Neural crest cell (in vitro differentiated cells): ENCODE data around the gene MIPOL1. TPM values are rescaled to one million over a fixed set of nuclear protein-coding genes. Genes with fewer than 3 reads are reported as not detected.
"Not testable (repeated sequence)": the region's sequence is repeated elsewhere in the genome, so short reads cannot be mapped to it uniquely, and the experiment has no call there.

ENCODE experiments used
- DNase-seq: peaks from one replicate; pipeline ENCODE4 v3.0.0; 2021; ENCODE audit warnings: low read depth, mixed read lengths, low spot score
- H3K27ac Mint-ChIP-seq: one replicate; pipeline ENCODE4 v1.8.0; 2021; ENCODE audit warnings: mild to moderate bottlenecking, mixed read lengths; ENCODE audit not compliant: unreplicated experiment
- H3K27me3 Mint-ChIP-seq: 2 replicates; pipeline ENCODE4 v1.8.0; 2021; ENCODE audit warnings: low read depth, mild to moderate bottlenecking, mixed read lengths
- H3K36me3 Mint-ChIP-seq: 2 replicates; pipeline ENCODE4 v1.8.0; 2021; ENCODE audit warnings: low read depth, mild to moderate bottlenecking, mixed read lengths
- H3K4me1 Mint-ChIP-seq: 2 replicates; pipeline ENCODE4 v1.8.0; 2021; ENCODE audit warnings: mixed read lengths
- H3K4me3 Mint-ChIP-seq: one replicate; pipeline ENCODE4 v1.8.0; 2021; ENCODE audit warnings: mild to moderate bottlenecking, mixed read lengths
- H3K9me3 Mint-ChIP-seq: 2 replicates; pipeline ENCODE4 v1.8.0; 2021; ENCODE audit warnings: mixed read lengths
- CTCF ChIP-seq: fragments of 200-600 bp; sonication (generic); conservative IDR thresholded peaks from 2 replicates; pipeline ENCODE4 v1.5.0; 2021; ENCODE audit warnings: antibody characterized with exemption, mild to moderate bottlenecking
- total RNA-seq: library from RNA; stranded (reverse); gene quantifications from 2 replicates; pipeline ENCODE4 v1.2.1, GENCODE V29; 2021

Gene MIPOL1
- total RNA-seq, 1 donor from 2014 or later = 16.6 TPM

DNA sequence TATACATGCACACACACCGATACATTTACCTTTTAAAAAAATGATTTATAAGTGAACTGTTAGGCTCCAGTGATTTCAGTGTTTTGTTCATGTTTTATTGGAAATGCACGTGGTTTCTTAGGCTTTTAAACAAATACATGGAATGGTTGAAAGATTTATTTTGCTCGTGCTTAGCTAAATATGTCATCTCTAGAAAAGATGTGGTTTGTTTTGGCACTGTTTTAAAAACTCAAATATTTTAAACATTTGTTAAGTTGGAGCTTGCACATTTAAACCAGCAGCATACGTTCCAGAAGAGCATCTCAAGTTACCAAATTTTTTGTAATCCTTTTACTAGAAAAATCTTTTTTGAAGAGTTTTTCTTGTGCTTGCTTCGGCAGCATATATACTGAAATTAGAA lies 352.8 kb downstream of the MIPOL1 start:
- peaks cover 7% of the 10 kb centered on the region for H3K4me1 Mint-ChIP-seq

GRCh38 chr14:37551119-37551518 lies 353.4 kb downstream of the MIPOL1 start:
- H3K36me3 Mint-ChIP-seq = peaks cover 9% of the 10 kb centered on the region
- H3K27ac Mint-ChIP-seq = no peak overlapping the region
- H3K27me3 Mint-ChIP-seq = no peaks in the 10 kb centered on the region
- H3K9me3 Mint-ChIP-seq = peaks cover 12% of the 10 kb centered on the region
- no peak for DNase-seq
- TF ChIP-seq CTCF = no peak
- no peak overlapping the region for H3K4me3 Mint-ChIP-seq
- H3K4me1 Mint-ChIP-seq = peaks cover 4% of the 10 kb centered on the region

More for the DNA sequence above, 352.8 kb downstream of the MIPOL1 start:
- H3K27ac Mint-ChIP-seq = no peak overlapping the region
- no peak overlapping the region for H3K4me3 Mint-ChIP-seq
- peaks cover 12% of the 10 kb centered on the region for H3K9me3 Mint-ChIP-seq
- TF ChIP-seq CTCF = no peak
- no peaks in the 10 kb centered on the region for H3K27me3 Mint-ChIP-seq
- DNase-seq = no peak
- peaks cover 9% of the 10 kb centered on the region for H3K36me3 Mint-ChIP-seq

DNA sequence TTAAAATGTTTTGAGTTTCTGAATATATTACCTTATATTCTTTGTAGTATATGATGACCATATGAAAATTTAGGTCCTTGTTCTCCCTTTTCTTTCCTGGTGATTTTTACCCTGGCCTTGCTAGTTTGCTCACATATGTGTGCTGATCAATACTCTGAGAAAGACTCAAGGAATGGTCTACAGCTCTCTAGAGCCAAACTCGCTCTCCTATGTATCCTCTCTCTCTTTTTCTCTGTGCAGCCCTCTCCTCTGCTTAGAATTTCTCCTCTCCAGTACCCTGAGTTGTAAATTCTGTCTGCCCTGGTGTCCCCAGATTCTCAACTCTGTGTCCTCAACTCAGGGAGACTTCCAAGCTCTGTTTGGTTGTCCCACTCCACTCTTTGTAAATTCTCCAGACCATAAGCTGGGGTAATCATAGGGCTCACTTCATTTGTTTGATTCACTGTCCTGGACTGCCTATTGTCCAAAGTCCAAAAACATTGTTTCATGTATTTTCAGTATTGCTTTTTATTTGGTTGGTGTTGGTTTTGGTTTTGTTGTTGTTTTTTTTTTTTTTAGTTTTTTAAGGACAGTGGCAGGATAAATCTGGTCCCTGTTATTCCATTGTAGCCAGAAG lies 356.3 kb downstream of the MIPOL1 start:
- Mint-ChIP-seq H3K4me3 (no peak overlapping the region), H3K27me3 (no peaks in the 10 kb centered on the region), H3K27ac (no peak overlapping the region), H3K9me3 (peaks cover 17% of the 10 kb centered on the region), H3K36me3 (peaks cover 22% of the 10 kb centered on the region), H3K4me1 (peaks cover 3% of the 10 kb centered on the region)
- no peak for DNase-seq
- TF ChIP-seq CTCF = no peak

- DNase-seq, H3K27ac Mint-ChIP-seq, H3K4me3 Mint-ChIP-seq, H3K4me1 Mint-ChIP-seq, H3K27me3 Mint-ChIP-seq: not testable (repeated sequence)
- H3K36me3 Mint-ChIP-seq = peaks cover 22% of the 10 kb centered on the region
- H3K9me3 Mint-ChIP-seq = peaks cover 17% of the 10 kb centered on the region
These were observed 357.9 kb downstream of the MIPOL1 start for GRCh38 chr14:37555596-37555995.

DNA sequence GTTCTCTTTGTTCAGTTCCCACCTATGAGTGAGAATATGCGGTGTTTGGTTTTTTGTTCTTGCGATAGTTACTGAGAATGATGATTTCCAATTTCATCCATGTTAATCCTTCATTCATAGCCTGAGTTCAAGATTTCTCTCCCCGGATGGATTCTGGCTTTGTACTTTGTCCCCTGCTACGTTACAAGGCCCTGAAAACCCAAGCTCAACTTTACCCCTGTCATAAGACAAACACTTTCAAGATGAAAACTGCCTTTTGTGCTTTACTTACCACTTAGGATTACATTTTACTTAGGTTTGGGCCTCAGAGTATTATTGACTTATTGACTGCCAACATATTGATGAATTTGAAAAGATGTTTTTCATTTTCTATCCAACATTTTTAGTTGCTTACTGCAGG lies 361.0 kb downstream of the MIPOL1 start:
- DNase-seq = no peak
- Mint-ChIP-seq H3K4me1 (peaks cover 8% of the 10 kb centered on the region), H3K36me3 (peaks cover 17% of the 10 kb centered on the region), H3K27ac (no peak overlapping the region), H3K9me3 (peaks cover 12% of the 10 kb centered on the region), H3K4me3 (no peak overlapping the region), H3K27me3 (no peaks in the 10 kb centered on the region)
- TF ChIP-seq CTCF = no peak

GRCh38 chr14:37559386-37559785 lies 361.6 kb downstream of the MIPOL1 start:
- H3K4me1 Mint-ChIP-seq = peaks cover 8% of the 10 kb centered on the region
- peaks cover 6% of the 10 kb centered on the region for H3K9me3 Mint-ChIP-seq
- no peak overlapping the region for H3K27ac Mint-ChIP-seq
- no peak overlapping the region for H3K4me3 Mint-ChIP-seq
- TF ChIP-seq CTCF = no peak
- H3K27me3 Mint-ChIP-seq = no peaks in the 10 kb centered on the region
- H3K36me3 Mint-ChIP-seq = peaks cover 12% of the 10 kb centered on the region
- DNase-seq = no peak
